ENCODE results near the gene CHURC1. TPM values are rescaled to one million over a fixed set of nuclear protein-coding genes. Genes with fewer than 3 reads are reported as not detected.

The CHURC1 gene
- total RNA-seq, 2 experiments from 2014 or later = 50.1 to 54.0 TPM

GRCh38 chr14:64945431-64946178 is 31.4 kb downstream of the CHURC1 start:
- no peaks in the 10 kb centered on the region for H3K27me3 ChIP-seq (ENCODE audit: control insufficient read depth in 1 of 2, insufficient read depth in 2 of 2, low read length in 2 of 2)
- Mint-ChIP-seq H3K9me3 (no peaks in the 10 kb centered on the region), H3K27ac (peak overlapping the region; percentile 74), H3K36me3 (ENCODE audit: low read depth) (peaks cover 80% of the 10 kb centered on the region), H3K4me3 (no peak overlapping the region), H3K27me3 (no peaks in the 10 kb centered on the region), H3K4me1 (ENCODE audit: low read depth) (peaks cover 63% of the 10 kb centered on the region)
- no peak overlapping the region for H3K4me3 ChIP-seq (ENCODE audit: low read length)
- ChIA-PET POLR2A (interaction anchor here (2.5 kb wide), 1 partner anchor 31 kb away, joined by 7 read pairs; the partner anchor contains the start of gene CHURC1), CTCF (no interaction called here)
- ATAC-seq (ENCODE audit: poor library complexity) = no peak
- TF ChIP-seq CTCF (IDR thresholded peaks at IDR 0.05) = no peak
- no peaks in the 10 kb centered on the region for H3K9me3 ChIP-seq (ENCODE audit: control insufficient read depth in 1 of 2, insufficient read depth in 1 of 2, low read length in 2 of 2)
- intact Hi-C loops (cut with DNase I, micrococcal nuclease) = no loop called here
- peaks cover 23% of the 10 kb centered on the region for H3K4me1 ChIP-seq (ENCODE audit: insufficient read depth, low read length)
- no peak for DNase-seq
- peaks cover 66% of the 10 kb centered on the region for H3K36me3 ChIP-seq (ENCODE audit: insufficient read depth, low read length)
- no peak overlapping the region for H3K27ac ChIP-seq (ENCODE audit: low read depth in 1 of 2, low read length in 2 of 2)

DNA sequence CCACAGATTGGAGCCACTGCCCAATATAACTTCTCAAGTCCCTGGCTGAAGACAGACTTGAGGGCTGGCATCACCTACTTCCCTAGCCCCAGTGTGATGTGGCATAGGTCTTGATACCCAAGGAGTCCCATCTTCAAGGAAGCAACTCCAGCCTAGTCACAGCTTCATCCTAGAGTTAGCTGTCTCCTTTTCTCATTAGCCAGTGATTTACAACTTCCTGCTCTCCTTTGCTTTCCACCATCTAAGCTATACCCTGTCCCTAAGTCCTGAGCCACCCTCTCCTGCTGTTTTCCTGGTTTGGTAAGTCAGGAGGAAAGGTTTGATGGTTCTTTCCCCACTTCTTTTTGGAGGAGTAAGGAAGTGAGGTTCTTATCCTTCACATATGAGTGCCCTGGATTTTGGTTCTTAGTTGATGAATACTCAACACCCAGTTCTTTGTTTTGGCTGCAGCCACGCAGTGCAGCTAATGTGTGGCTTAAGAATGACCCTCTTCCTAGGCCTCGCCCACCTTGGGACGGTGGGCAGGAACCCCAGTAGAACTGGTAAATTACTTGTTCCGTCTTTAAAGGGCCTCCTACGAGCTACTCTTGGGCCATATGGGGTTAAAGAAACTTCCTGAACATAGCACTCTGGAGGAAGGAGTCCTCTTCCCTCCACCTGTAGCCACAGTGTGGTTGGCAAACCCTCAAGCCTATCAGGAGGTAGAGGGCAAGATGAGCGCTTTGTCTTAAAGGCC is 32.2 kb downstream of the CHURC1 start:
- Histone ChIP-seq H3K36me3 (ENCODE audit: insufficient read depth, low read length) (peaks cover 59% of the 10 kb centered on the region), H3K4me1 (ENCODE audit: insufficient read depth, low read length) (peaks cover 23% of the 10 kb centered on the region), H3K9me3 (ENCODE audit: control insufficient read depth in 1 of 2, insufficient read depth in 1 of 2, low read length in 2 of 2) (no peaks in the 10 kb centered on the region), H3K27me3 (ENCODE audit: control insufficient read depth in 1 of 2, insufficient read depth in 2 of 2, low read length in 2 of 2) (no peaks in the 10 kb centered on the region), H3K4me3 (ENCODE audit: low read length) (no peak overlapping the region), H3K27ac (ENCODE audit: low read depth in 1 of 2, low read length in 2 of 2) (no peak overlapping the region)
- ChIA-PET POLR2A (interaction anchor here (2.5 kb wide), 1 partner anchor 32 kb away, joined by 7 read pairs; the partner anchor contains the start of gene CHURC1), CTCF (no interaction called here)
- Mint-ChIP-seq H3K27me3 (no peaks in the 10 kb centered on the region), H3K4me1 (ENCODE audit: low read depth) (peaks cover 54% of the 10 kb centered on the region), H3K9me3 (no peaks in the 10 kb centered on the region), H3K36me3 (ENCODE audit: low read depth) (peaks cover 71% of the 10 kb centered on the region), H3K27ac (peak overlapping the region; percentile 60), H3K4me3 (no peak overlapping the region)
- no peak for ATAC-seq (ENCODE audit: poor library complexity)
- DNase-seq = no peak
- TF ChIP-seq CTCF (IDR thresholded peaks at IDR 0.05) = no peak
- intact Hi-C loops (cut with DNase I, micrococcal nuclease) = no loop called here

DNA sequence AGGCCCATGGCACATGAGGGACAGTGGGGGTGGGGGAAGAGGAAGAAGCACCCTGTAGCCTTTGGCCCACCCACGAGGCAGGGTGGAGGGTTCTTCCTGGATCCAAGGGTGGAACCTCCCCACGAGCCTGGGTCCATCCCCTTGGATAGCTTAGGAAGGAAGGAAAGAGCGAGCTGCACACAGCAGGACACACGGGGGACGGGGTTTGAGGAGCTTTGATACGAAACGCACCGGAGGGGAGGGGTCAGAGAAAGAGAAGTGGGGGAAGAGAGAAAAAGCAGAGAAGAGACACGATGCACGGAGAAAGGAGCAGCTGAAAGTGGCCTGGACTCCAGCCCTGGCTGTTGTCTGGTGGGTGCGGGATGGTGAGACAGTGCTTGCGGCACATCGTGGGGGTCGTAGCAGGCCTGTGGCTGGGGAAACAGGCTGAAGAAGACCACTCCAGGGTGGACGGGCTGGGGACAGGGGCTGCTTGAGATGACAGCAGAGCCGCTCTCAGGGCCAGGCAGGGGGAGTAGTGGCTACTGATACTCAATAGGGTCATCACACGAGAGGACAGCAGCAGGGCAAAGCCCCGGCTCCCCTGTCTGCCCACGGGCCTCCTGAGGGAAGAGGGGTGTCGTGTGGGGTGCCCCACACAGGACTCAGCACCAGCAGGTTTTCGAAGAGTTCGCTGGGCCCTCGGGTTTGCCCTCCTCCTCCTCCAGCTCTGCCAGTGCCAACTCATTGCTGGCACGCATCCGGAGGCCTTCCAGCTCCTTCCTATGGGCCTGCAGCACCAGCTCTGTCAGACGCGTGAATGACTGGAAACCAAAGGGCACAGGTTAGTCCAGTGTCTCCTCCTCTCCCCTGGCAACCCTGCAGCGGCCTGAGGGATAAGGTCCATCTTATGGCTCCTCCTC is 33.7 kb downstream of the CHURC1 start:
- POLR2A ChIA-PET = interaction anchor here (0.6 to 2.5 kb wide), 3 partner anchors 9 to 37 kb away, joined by 3 to 7 read pairs (median 5); partner anchors contain the start of gene CHURC1
- Mint-ChIP-seq H3K27ac (no peak overlapping the region), H3K27me3 (no peaks in the 10 kb centered on the region), H3K4me3 (no peak overlapping the region), H3K4me1 (ENCODE audit: low read depth) (peaks cover 53% of the 10 kb centered on the region), H3K9me3 (no peaks in the 10 kb centered on the region), H3K36me3 (ENCODE audit: low read depth) (peaks cover 67% of the 10 kb centered on the region)
- no peak for TF ChIP-seq CTCF (IDR thresholded peaks at IDR 0.05)
- intact Hi-C loops (cut with DNase I, micrococcal nuclease) = no loop called here
- Histone ChIP-seq H3K4me3 (ENCODE audit: low read length) (no peak overlapping the region), H3K27ac (ENCODE audit: low read depth in 1 of 2, low read length in 2 of 2) (no peak overlapping the region), H3K27me3 (ENCODE audit: control insufficient read depth in 1 of 2, insufficient read depth in 2 of 2, low read length in 2 of 2) (no peaks in the 10 kb centered on the region), H3K4me1 (ENCODE audit: insufficient read depth, low read length) (peaks cover 20% of the 10 kb centered on the region), H3K9me3 (ENCODE audit: control insufficient read depth in 1 of 2, insufficient read depth in 1 of 2, low read length in 2 of 2) (no peaks in the 10 kb centered on the region), H3K36me3 (ENCODE audit: insufficient read depth, low read length) (peaks cover 59% of the 10 kb centered on the region)
- CTCF ChIA-PET = no interaction called here
- DNase-seq (no peak), ATAC-seq (ENCODE audit: poor library complexity) (no peak)

All from CD4-positive, alpha-beta T cell (primary cell).